H9 (cell line): ENCODE data around the gene INSR. TPM values are rescaled to one million over a fixed set of nuclear protein-coding genes. Genes with fewer than 3 reads are reported as not detected.

Experiments
- DNase-seq: peaks from one replicate; pipeline ENCODE4 v3.0.0-alpha.2; 2017
- H2AFZ ChIP-seq: one replicate; pipeline ENCODE4 v1.6.1; 2013; ENCODE audit warnings: mild to moderate bottlenecking, low read length, control low read depth, moderate library complexity
- H2AK5ac ChIP-seq: 2 replicates; pipeline ENCODE4 v1.6.1; 2013; ENCODE audit warnings: low read length, control low read depth, mixed read lengths; ENCODE audit not compliant: insufficient read length
- H2BK120ac ChIP-seq: one replicate; pipeline ENCODE4 v1.6.1; 2013; ENCODE audit warnings: low read depth, mild to moderate bottlenecking, low read length, control low read depth, inconsistent platforms; ENCODE audit not compliant: poor library complexity, severe bottlenecking
- H2BK12ac ChIP-seq: 2 replicates; pipeline ENCODE4 v1.6.1; 2013; ENCODE audit warnings: low read length, control low read depth, mixed read lengths, low read depth; ENCODE audit not compliant: insufficient read length
- H2BK15ac ChIP-seq: 2 replicates; pipeline ENCODE4 v1.6.1; 2013; ENCODE audit warnings: low read depth, low read length, control low read depth
- H2BK20ac ChIP-seq: one replicate; pipeline ENCODE4 v1.6.1; 2013; ENCODE audit warnings: low read depth, mild to moderate bottlenecking, low read length, control low read depth, inconsistent platforms; ENCODE audit not compliant: poor library complexity, severe bottlenecking
- H2BK5ac ChIP-seq: 2 replicates; pipeline ENCODE4 v1.6.1; 2013; ENCODE audit warnings: low read length, control low read depth, mixed read lengths; ENCODE audit not compliant: insufficient read length
- H3K14ac ChIP-seq: 2 replicates; pipeline ENCODE4 v1.6.1; 2013; ENCODE audit warnings: low read length, control low read depth; ENCODE audit not compliant: insufficient read depth
- H3K18ac ChIP-seq: 2 replicates; pipeline ENCODE4 v1.6.1; 2013; ENCODE audit warnings: low read depth, mild to moderate bottlenecking, mixed read lengths, low read length, control low read depth; ENCODE audit not compliant: insufficient read length
- H3K23ac ChIP-seq: 2 replicates; pipeline ENCODE4 v1.6.1; 2013; ENCODE audit warnings: low read length, control low read depth, mixed read lengths, low read depth; ENCODE audit not compliant: insufficient read length
- H3K23me2 ChIP-seq: 2 replicates; pipeline ENCODE4 v1.6.1; 2013; ENCODE audit warnings: low read depth, mild to moderate bottlenecking, mixed read lengths, low read length, control low read depth; ENCODE audit not compliant: insufficient read length, poor library complexity, severe bottlenecking
- H3K27ac ChIP-seq: 2 replicates; pipeline ENCODE4 v1.5.1; 2013; ENCODE audit warnings: low read length, control low read depth, mixed read lengths, low read depth; ENCODE audit not compliant: insufficient read length
- H3K27me3 ChIP-seq: 2 replicates; pipeline ENCODE4 v1.6.1; 2013; ENCODE audit warnings: low read length, control low read depth, inconsistent platforms; ENCODE audit not compliant: insufficient read depth
- H3K4ac ChIP-seq: 2 replicates; pipeline ENCODE4 v1.6.1; 2013; ENCODE audit warnings: low read depth, mild to moderate bottlenecking, control low read depth, inconsistent platforms, low read length, moderate library complexity
- H3K4me1 ChIP-seq: 2 replicates; pipeline ENCODE4 v1.6.1; 2013; ENCODE audit warnings: low read length, control low read depth, inconsistent platforms; ENCODE audit not compliant: insufficient read depth
- H3K4me2 ChIP-seq: 2 replicates; pipeline ENCODE4 v1.6.1; 2013; ENCODE audit warnings: low read length, control low read depth, mixed read lengths; ENCODE audit not compliant: insufficient read length, insufficient read depth
- H3K56ac ChIP-seq: 2 replicates; pipeline ENCODE4 v1.6.1; 2013; ENCODE audit warnings: low read depth, mild to moderate bottlenecking, mixed read lengths, low read length, control low read depth; ENCODE audit not compliant: insufficient read length
- H3K79me1 ChIP-seq: 2 replicates; pipeline ENCODE4 v1.6.1; 2013; ENCODE audit warnings: low read depth, mild to moderate bottlenecking, moderate library complexity, low read length, control low read depth, inconsistent platforms; ENCODE audit not compliant: insufficient read depth, poor library complexity, severe bottlenecking
- H3K79me2 ChIP-seq: 2 replicates; pipeline ENCODE4 v1.6.1; 2013; ENCODE audit warnings: low read length, control low read depth, inconsistent platforms; ENCODE audit not compliant: insufficient read depth
- H3K9ac ChIP-seq: 2 replicates; pipeline ENCODE4 v1.6.1; 2013; ENCODE audit warnings: low read length, control low read depth, mixed read lengths; ENCODE audit not compliant: insufficient read length; ENCODE audit errors: extremely low read depth
- H3K9me3 ChIP-seq: one replicate; pipeline ENCODE4 v1.6.1; 2013; ENCODE audit warnings: low read depth, low read length, inconsistent platforms; ENCODE audit not compliant: control insufficient read depth
- H3T11ph ChIP-seq: one replicate; pipeline ENCODE4 v1.6.1; 2013; ENCODE audit warnings: mild to moderate bottlenecking, low read length, control low read depth, inconsistent platforms
- H4K20me1 ChIP-seq: one replicate; pipeline ENCODE4 v1.6.1; 2013; ENCODE audit not compliant: control insufficient read depth, insufficient read length, insufficient read depth
- H4K5ac ChIP-seq: 2 replicates; pipeline ENCODE4 v1.6.1; 2013; ENCODE audit warnings: low read depth, mild to moderate bottlenecking, mixed read lengths, low read length, control low read depth; ENCODE audit not compliant: insufficient read length
- H4K8ac ChIP-seq: replicated peaks from 2 replicates; pipeline ENCODE4 v1.6.1; 2013; ENCODE audit warnings: low read length, control low read depth, mixed read lengths, low read depth; ENCODE audit not compliant: insufficient read length
- H4K91ac ChIP-seq: 2 replicates; pipeline ENCODE4 v1.6.1; 2013; ENCODE audit warnings: low read depth, mild to moderate bottlenecking, moderate library complexity, mixed read lengths, low read length, control low read depth; ENCODE audit not compliant: insufficient read length
- H3K27ac Mint-ChIP-seq, 3 experiments: 2 replicates in 2 of 3; 3 replicates in 1 of 3; pipeline ENCODE4 v1.8.0; 2020 to 2021; ENCODE audit warnings: mixed read lengths in 3 of 3, mild to moderate bottlenecking in 1 of 3, moderate library complexity in 1 of 3
- H3K27me3 Mint-ChIP-seq: 2 replicates; pipeline ENCODE4 v1.8.0; 2021; ENCODE audit warnings: low read depth, mild to moderate bottlenecking, moderate library complexity, mixed read lengths
- H3K36me3 Mint-ChIP-seq, 3 experiments: 2 replicates in 2 of 3; 3 replicates in 1 of 3; pipeline ENCODE4 v1.8.0; 2020 to 2021; ENCODE audit warnings: low read depth in 3 of 3, mixed read lengths in 3 of 3; ENCODE audit not compliant: insufficient read depth in 1 of 3
- H3K4me1 Mint-ChIP-seq, 2 experiments: 2 replicates each; pipeline ENCODE4 v1.8.0; 2020; ENCODE audit warnings: mixed read lengths in 2 of 2
- H3K4me3 Mint-ChIP-seq, 2 experiments: 2 replicates in 1 of 2; 3 replicates in 1 of 2; pipeline ENCODE4 v1.8.0; 2020 to 2021; ENCODE audit warnings: mild to moderate bottlenecking in 2 of 2, mixed read lengths in 2 of 2, moderate library complexity in 1 of 2
- H3K9me3 Mint-ChIP-seq, 2 experiments: 2 replicates in 1 of 2; 3 replicates in 1 of 2; pipeline ENCODE4 v1.8.0; 2020; ENCODE audit warnings: mild to moderate bottlenecking in 2 of 2, mixed read lengths in 2 of 2, moderate library complexity in 1 of 2
- WGBS: extraction: QIAGEN DNeasy Blood & Tissue Kit; methylation state at CpG from one replicate; pipeline ENCODE4 v1.1.7; 2013; ENCODE audit warnings: missing lambda C conversion rate, low lambda C conversion rate, mixed read lengths; ENCODE audit not compliant: insufficient read length; ENCODE audit errors: extremely low coverage; 5-methylcytosine and 5-hydroxymethylcytosine counted together
- total RNA-seq: library from RNA; stranded (reverse); gene quantifications from 2 replicates; pipeline ENCODE4 v1.2.1, GENCODE V29; 2021
- TF ChIP-seq, protein P1 (sequence below): fragments of 200-600 bp; sonication (generic); conservative IDR thresholded peaks from 3 replicates; pipeline ENCODE4 v1.8.0; 2021; ENCODE audit warnings: antibody characterized with exemption, mild to moderate bottlenecking

Gene INSR
- total RNA-seq, 1 experiment from 2014 or later, result 39.8 TPM

- Histone ChIP-seq H3K27me3 (no peaks in the 10 kb centered on the region), H3K18ac (no peak overlapping the region), H3K14ac (no peak overlapping the region), H2AK5ac (no peak overlapping the region), H3K79me2 (no peaks in the 10 kb centered on the region), H4K8ac (no peak overlapping the region), H3K9ac (no peak overlapping the region), H3K27ac (no peak overlapping the region), H3K23me2 (no peaks in the 10 kb centered on the region), H2BK5ac (no peak overlapping the region), H3K79me1 (no peaks in the 10 kb centered on the region), H2BK12ac (no peak overlapping the region), H3K23ac (no peak overlapping the region), H3K4ac (no peak overlapping the region), H2BK120ac (no peak overlapping the region), H3K56ac (no peak overlapping the region), H2BK15ac (no peak overlapping the region), H2BK20ac (no peak overlapping the region), H3K4me1 (peaks cover 2% of the 10 kb centered on the region; the same call in 1 of the 2 replicates), H2AFZ (no peak overlapping the region), H4K5ac (no peak overlapping the region), H3K9me3 (no peaks in the 10 kb centered on the region), H4K20me1 (no peaks in the 10 kb centered on the region), H3T11ph (no peak overlapping the region), H4K91ac (no peak overlapping the region), H3K4me2 (no peak overlapping the region)
- no peaks in the 10 kb centered on the region; the same call in 1 of the 2 replicates for H3K27me3 Mint-ChIP-seq
- peaks cover 0 to 9% (median 4%) of the 10 kb centered on the region in 3 experiments; a peak in 4 of 7 replicates for H3K36me3 Mint-ChIP-seq
- H3K4me1 Mint-ChIP-seq, result peaks cover 12 to 21% of the 10 kb centered on the region in 2 experiments
- no CpG with 5 or more reads among the region's 11 CpGs for WGBS
- no peaks in the 10 kb centered on the region; a peak in 2 of 5 replicates for H3K9me3 Mint-ChIP-seq
- no peak overlapping the region; a peak in 1 of 5 replicates for H3K4me3 Mint-ChIP-seq
- peak overlapping the region; percentile 44 to 89 (median 58); a peak in 2 of 7 replicates for H3K27ac Mint-ChIP-seq
- TF ChIP-seq, protein P1, sequence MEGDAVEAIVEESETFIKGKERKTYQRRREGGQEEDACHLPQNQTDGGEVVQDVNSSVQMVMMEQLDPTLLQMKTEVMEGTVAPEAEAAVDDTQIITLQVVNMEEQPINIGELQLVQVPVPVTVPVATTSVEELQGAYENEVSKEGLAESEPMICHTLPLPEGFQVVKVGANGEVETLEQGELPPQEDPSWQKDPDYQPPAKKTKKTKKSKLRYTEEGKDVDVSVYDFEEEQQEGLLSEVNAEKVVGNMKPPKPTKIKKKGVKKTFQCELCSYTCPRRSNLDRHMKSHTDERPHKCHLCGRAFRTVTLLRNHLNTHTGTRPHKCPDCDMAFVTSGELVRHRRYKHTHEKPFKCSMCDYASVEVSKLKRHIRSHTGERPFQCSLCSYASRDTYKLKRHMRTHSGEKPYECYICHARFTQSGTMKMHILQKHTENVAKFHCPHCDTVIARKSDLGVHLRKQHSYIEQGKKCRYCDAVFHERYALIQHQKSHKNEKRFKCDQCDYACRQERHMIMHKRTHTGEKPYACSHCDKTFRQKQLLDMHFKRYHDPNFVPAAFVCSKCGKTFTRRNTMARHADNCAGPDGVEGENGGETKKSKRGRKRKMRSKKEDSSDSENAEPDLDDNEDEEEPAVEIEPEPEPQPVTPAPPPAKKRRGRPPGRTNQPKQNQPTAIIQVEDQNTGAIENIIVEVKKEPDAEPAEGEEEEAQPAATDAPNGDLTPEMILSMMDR, result no peak
- no peak for DNase-seq
Observed at GRCh38 chr19:7252364-7252763, 41.9 kb downstream of the INSR start.
